Measurements from ENCODE around the gene VIPR2.

DNA sequence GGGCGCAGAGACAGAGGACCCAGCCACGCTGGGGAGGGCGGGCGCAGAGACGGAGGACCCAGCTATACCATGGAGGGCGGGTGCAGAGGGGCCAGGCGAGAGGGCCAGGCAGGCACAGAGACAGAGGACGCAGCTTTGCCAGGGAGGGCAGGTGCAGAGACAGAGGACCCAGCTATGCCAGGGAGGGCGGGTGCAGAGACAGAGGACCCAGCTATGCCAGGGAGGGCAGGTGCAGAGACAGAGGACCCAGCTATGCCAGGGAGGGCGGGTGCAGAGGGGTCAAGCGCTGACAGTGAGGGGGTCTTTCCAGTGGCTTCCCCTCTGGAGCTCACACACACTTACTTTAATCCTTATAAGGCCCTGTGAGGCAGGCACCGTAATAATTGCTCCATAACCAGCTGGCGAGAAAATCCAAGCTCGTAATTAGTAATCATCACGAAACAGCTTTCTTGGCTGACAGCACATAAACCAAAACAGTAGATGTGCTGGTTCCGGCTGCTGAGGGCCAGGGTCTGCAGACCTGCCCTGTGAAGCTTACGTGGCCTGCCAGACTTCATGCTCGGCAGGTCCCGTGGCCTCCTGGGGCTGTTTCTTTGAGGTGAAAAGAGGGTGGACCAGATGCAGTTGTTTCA is 137.2 kb downstream of the VIPR2 start:
- no peak for TF ChIP-seq SIN3A (IDR thresholded peaks at IDR 0.05; ENCODE audit: borderline replicate concordance, insufficient read depth, low read length)
- TF ChIP-seq, protein P1, sequence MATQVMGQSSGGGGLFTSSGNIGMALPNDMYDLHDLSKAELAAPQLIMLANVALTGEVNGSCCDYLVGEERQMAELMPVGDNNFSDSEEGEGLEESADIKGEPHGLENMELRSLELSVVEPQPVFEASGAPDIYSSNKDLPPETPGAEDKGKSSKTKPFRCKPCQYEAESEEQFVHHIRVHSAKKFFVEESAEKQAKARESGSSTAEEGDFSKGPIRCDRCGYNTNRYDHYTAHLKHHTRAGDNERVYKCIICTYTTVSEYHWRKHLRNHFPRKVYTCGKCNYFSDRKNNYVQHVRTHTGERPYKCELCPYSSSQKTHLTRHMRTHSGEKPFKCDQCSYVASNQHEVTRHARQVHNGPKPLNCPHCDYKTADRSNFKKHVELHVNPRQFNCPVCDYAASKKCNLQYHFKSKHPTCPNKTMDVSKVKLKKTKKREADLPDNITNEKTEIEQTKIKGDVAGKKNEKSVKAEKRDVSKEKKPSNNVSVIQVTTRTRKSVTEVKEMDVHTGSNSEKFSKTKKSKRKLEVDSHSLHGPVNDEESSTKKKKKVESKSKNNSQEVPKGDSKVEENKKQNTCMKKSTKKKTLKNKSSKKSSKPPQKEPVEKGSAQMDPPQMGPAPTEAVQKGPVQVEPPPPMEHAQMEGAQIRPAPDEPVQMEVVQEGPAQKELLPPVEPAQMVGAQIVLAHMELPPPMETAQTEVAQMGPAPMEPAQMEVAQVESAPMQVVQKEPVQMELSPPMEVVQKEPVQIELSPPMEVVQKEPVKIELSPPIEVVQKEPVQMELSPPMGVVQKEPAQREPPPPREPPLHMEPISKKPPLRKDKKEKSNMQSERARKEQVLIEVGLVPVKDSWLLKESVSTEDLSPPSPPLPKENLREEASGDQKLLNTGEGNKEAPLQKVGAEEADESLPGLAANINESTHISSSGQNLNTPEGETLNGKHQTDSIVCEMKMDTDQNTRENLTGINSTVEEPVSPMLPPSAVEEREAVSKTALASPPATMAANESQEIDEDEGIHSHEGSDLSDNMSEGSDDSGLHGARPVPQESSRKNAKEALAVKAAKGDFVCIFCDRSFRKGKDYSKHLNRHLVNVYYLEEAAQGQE (IDR thresholded peaks at IDR 0.05; ENCODE audit: insufficient read depth in 1 of 2, low read depth in 2 of 2, low read length in 2 of 2): no peak
